Measurements from ENCODE around the gene TRIM51G. TPM values are rescaled to one million over a fixed set of nuclear protein-coding genes. Genes with fewer than 3 reads are reported as not detected.
"Not testable (repeated sequence)": the region's sequence is repeated elsewhere in the genome, so short reads cannot be mapped to it uniquely, and the experiment has no call there.

The TRIM51G gene
- not detected for total RNA-seq
- not detected for polyA plus RNA-seq

GRCh38 chr11:48983785-48984184 is at the start of gene TRIM51G:
Gene TRIM51G, minus strand, starts transcription at chr11:48983885. Its CDS starts 2,190 bp downstream, at chr11:48981695.
- not testable (repeated sequence) for H3K36me3 ChIP-seq (ENCODE audit: insufficient read depth); H3K4me1 ChIP-seq (ENCODE audit: insufficient read depth); H3K27ac ChIP-seq (ENCODE audit: low read depth); DNase-seq (ENCODE audit: extremely low spot score); H3K4me3 ChIP-seq (ENCODE audit: low read depth, low read length)

- H3K4me1 ChIP-seq (ENCODE audit: insufficient read depth); H3K4me3 ChIP-seq (ENCODE audit: low read depth, low read length); H3K27ac ChIP-seq (ENCODE audit: low read depth); DNase-seq (ENCODE audit: extremely low spot score); H3K36me3 ChIP-seq (ENCODE audit: insufficient read depth): not testable (repeated sequence)
- 40% methylated on average over 2 of the region's 2 CpGs for WGBS
Observed at GRCh38 chr11:49028523-49028922, 44.8 kb upstream of the TRIM51G start, which contains the start of gene TRIM49B. Gene TRIM49B, plus strand, starts transcription at chr11:49028823. Its CDS starts 2,777 bp downstream, at chr11:49031600.

GRCh38 chr11:48968592-48968991 is 15.1 kb downstream of the TRIM51G start:
- 93% methylated on average over 25 of the region's 25 CpGs for WGBS
- not testable (repeated sequence) for H3K4me1 ChIP-seq (ENCODE audit: insufficient read depth)

GRCh38 chr11:48955315-48956049 is 28.2 kb downstream of the TRIM51G start:
- not testable (repeated sequence) for H3K27ac ChIP-seq (ENCODE audit: low read depth); H3K4me3 ChIP-seq (ENCODE audit: low read depth, low read length); H3K4me1 ChIP-seq (ENCODE audit: insufficient read depth); H3K36me3 ChIP-seq (ENCODE audit: insufficient read depth); DNase-seq (ENCODE audit: extremely low spot score)
- 85% methylated on average over 35 of the region's 35 CpGs for WGBS

More at GRCh38 chr11:48968592-48968991, 15.1 kb downstream of the TRIM51G start:
- not testable (repeated sequence) for H3K27ac ChIP-seq (ENCODE audit: low read depth); DNase-seq (ENCODE audit: extremely low spot score); H3K4me3 ChIP-seq (ENCODE audit: low read depth, low read length); H3K36me3 ChIP-seq (ENCODE audit: insufficient read depth)

GRCh38 chr11:48945796-48946195 is 37.9 kb downstream of the TRIM51G start:
- DNase-seq (ENCODE audit: extremely low spot score); H3K4me3 ChIP-seq (ENCODE audit: low read depth, low read length); H3K4me1 ChIP-seq (ENCODE audit: insufficient read depth); H3K36me3 ChIP-seq (ENCODE audit: insufficient read depth); H3K27ac ChIP-seq (ENCODE audit: low read depth): not testable (repeated sequence)
- WGBS, result 86% methylated on average over 7 of the region's 7 CpGs

Other genes starting within 250 kb of the TRIM51G start
- not detected for gene TRIM49B, start 44.9 kb upstream of the TRIM51G start, total RNA-seq
- gene TRIM49B, start 44.9 kb upstream of the TRIM51G start, polyA plus RNA-seq, result not detected
- gene TRIM64C, start 75.2 kb upstream of the TRIM51G start, total RNA-seq, result not detected
- not detected for gene TRIM64C, start 75.2 kb upstream of the TRIM51G start, polyA plus RNA-seq
- 9.1 TPM for gene FOLH1, start 224.7 kb upstream of the TRIM51G start, total RNA-seq
- gene FOLH1, start 224.7 kb upstream of the TRIM51G start, polyA plus RNA-seq, result 0.96 TPM

Data from urinary bladder (tissue), 4 donors.